Right lobe of liver (tissue), 6 donors: ENCODE results near the gene RAB34. TPM values are rescaled to one million over a fixed set of nuclear protein-coding genes. Genes with fewer than 3 reads are reported as not detected.
"Not testable (repeated sequence)": the region's sequence is repeated elsewhere in the genome, so short reads cannot be mapped to it uniquely, and the experiment has no call there.

Experiments used
- ATAC-seq, 4 donors: fragments of 200-7000 bp; cut with Tn5 transposase; one replicate each; pipeline ENCODE4 v1.9.1; 2020; ENCODE audit warnings: mild to moderate bottlenecking in 4 of 4, moderate library complexity in 4 of 4
- DNase-seq, 3 donors: peaks; one replicate each; pipeline ENCODE4 v3.0.0-alpha.2; 2020
- H3K27ac ChIP-seq, 3 donors: fragments of 200-600 bp; one replicate each; pipeline ENCODE4 v1.8.0; 2022
- H3K27me3 ChIP-seq, 2 donors: fragments of 200-600 bp; one replicate each; pipeline ENCODE4 v1.8.0; 2022
- H3K36me3 ChIP-seq, 4 donors: fragments of 200-600 bp; sonication (generic) in 1 of 4; one replicate each; pipeline versions ENCODE4 v1.5.1 to v1.8.0; 2017 to 2022; ENCODE audit warnings: control low read depth in 1 of 4
- H3K4me1 ChIP-seq, 4 donors: fragments of 200-600 bp; sonication (generic) in 1 of 4; one replicate each; pipeline versions ENCODE4 v1.5.1 to v1.8.0; 2017 to 2022; ENCODE audit warnings: control low read depth in 1 of 4
- H3K4me3 ChIP-seq, 3 donors: fragments of 200-600 bp; one replicate each; pipeline ENCODE4 v1.8.0; 2022
- H3K9me3 ChIP-seq, 4 donors: fragments of 200-600 bp; sonication (generic) in 1 of 4; one replicate each; pipeline versions ENCODE4 v1.5.1 to v1.8.0; 2017 to 2022; ENCODE audit warnings: control low read depth in 1 of 4
- CTCF ChIP-seq, 4 donors: fragments of 200-600 bp in 3 of 4; fragments of 450-650 bp in 1 of 4; IDR thresholded peaks; one replicate each; pipeline versions ENCODE4 v1.5.1 to v1.8.0; 2016 to 2022; ENCODE audit warnings: antibody characterized with exemption in 4 of 4, mild to moderate bottlenecking in 2 of 4
- POLR2A ChIP-seq: fragments of 450-650 bp; IDR thresholded peaks from one replicate; pipeline ENCODE4 v1.6.1; 2017; ENCODE audit warnings: antibody characterized with exemption, mild to moderate bottlenecking
- WGBS: methylation state at CpG from one replicate; pipeline ENCODE4 v1.1.6; 2018; ENCODE audit warnings: low coverage, low lambda C conversion rate; ENCODE audit not compliant: insufficient coverage; ENCODE audit errors: missing lambda C conversion rate; 5-methylcytosine and 5-hydroxymethylcytosine counted together
- intact Hi-C, 2 donors: fragments of 100-400 bp; cut with DNase I; formaldehyde crosslinking; loops; one replicate each; pipeline versions ENCODE4 v1.11.2 to v1.14.1; 2022
- total RNA-seq, 6 experiments: library from RNA; depleted of rRNA in 2 of 6; stranded (reverse); fragments of >200 nt in 2 of 6; fragmentation: NEBNext Ultra II Directional in 3 of 6; extraction: Animal tissue kit (Norgen Biotek cat#: 25700) in 3 of 6; gene quantifications; one replicate each; pipeline versions ENCODE4 v1.1.0 to v1.2.4, GENCODE V29; 2016 to 2023
- donor health status: DM: no; HTN: yes; CAD: no.
- donor health status: DM: no; HTN: no; CAD: no.
- donor health status: DM: no; HTN: no; CAD: no.
- donor health status: DM: no; HTN: yes; CAD: no.
- donor health status: DM: no; HTN: yes; CAD: no.

Gene RAB34
- total RNA-seq, 6 experiments from 2014 or later: 2.5 to 12.5 (median 4.7) TPM

DNA sequence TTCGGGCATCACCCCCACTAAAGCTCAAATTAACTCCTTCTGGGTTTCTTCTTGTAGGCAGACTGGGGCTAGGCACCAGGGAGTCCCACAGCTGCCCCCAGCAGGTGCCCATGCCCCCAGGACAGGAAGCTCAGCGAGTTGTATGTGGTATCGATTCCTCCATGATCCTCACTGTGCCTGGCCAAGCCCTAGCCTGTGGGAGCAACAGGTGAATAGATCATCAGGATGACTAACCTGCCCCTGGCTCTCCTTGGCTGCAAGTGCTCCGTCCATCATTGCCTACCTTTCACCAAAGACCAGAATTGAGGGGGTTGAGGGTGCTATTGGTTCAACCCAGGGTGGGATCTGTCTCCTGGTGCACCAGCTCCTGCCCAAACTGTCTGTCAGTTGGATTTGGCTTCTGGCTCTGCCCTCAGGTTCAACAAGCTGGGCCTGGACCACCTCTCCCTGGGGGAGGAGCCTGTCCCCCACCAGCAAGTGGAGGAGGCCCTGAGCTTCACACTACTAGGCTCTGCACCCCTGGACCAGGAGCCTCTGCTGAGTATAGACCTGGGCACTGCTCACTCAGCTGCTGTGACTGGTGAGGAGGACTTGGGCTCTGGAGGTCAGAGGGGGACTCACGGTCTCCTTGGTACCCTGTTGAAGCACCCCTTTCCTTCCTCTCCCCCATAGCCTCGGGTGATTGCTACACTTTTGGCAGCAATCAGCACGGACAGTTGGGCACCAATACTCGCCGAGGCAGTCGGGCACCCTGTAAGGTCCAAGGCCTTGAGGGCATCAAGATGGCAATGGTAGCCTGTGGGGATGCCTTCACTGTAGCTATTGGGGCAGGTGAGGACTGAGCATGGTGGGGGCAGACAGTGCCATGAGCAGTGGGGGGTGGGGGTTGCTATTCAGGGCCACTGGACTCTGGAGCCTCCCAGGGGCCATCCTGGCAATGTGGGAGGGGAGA, 23.0 kb upstream of the RAB34 start:
- intact Hi-C loops: no loop called here
- Histone ChIP-seq H3K4me1 (peaks cover 0 to 15% (median 3%) of the 10 kb centered on the region in 4 donors), H3K27ac (no peak overlapping the region), H3K4me3 (no peak overlapping the region), H3K36me3 (no peaks in the 10 kb centered on the region), H3K9me3 (no peaks in the 10 kb centered on the region), H3K27me3 (no peaks in the 10 kb centered on the region)
- DNase-seq (peak in 1 of 3 donors; percentile 39), ATAC-seq (no peak)
- no peak for TF ChIP-seq POLR2A
- no peak for TF ChIP-seq CTCF (IDR thresholded peaks at IDR 0.05)
- WGBS: 80% methylated on average over 3 of the region's 10 CpGs

GRCh38 chr17:28738680-28739384, 21.2 kb upstream of the RAB34 start:
- ATAC-seq (no peak), DNase-seq (no peak)
- WGBS: 76% methylated on average over 7 of the region's 10 CpGs
- Histone ChIP-seq H3K36me3 (no peaks in the 10 kb centered on the region), H3K4me1 (peaks cover 0 to 10% (median 2%) of the 10 kb centered on the region in 4 donors), H3K4me3 (no peak overlapping the region), H3K27me3 (no peaks in the 10 kb centered on the region), H3K27ac (no peak overlapping the region), H3K9me3 (no peaks in the 10 kb centered on the region)
- TF ChIP-seq POLR2A: no peak
- intact Hi-C loops: no loop called here

- Histone ChIP-seq H3K27me3 (no peaks in the 10 kb centered on the region), H3K4me1 (peaks cover 0 to 5% (median under 1%) of the 10 kb centered on the region in 4 donors), H3K9me3 (no peaks in the 10 kb centered on the region), H3K36me3 (no peaks in the 10 kb centered on the region), H3K4me3 (no peak overlapping the region), H3K27ac (no peak overlapping the region)
- DNase-seq (no peak), ATAC-seq (peak in 1 of 4 donors; percentile 26)
- intact Hi-C loops: no loop called here
- 97% methylated on average over 7 of the region's 22 CpGs for WGBS
- no peak for TF ChIP-seq POLR2A
- TF ChIP-seq CTCF (IDR thresholded peaks at IDR 0.05): no peak
These were observed 20.4 kb upstream of the RAB34 start for GRCh38 chr17:28737770-28738679.

DNA sequence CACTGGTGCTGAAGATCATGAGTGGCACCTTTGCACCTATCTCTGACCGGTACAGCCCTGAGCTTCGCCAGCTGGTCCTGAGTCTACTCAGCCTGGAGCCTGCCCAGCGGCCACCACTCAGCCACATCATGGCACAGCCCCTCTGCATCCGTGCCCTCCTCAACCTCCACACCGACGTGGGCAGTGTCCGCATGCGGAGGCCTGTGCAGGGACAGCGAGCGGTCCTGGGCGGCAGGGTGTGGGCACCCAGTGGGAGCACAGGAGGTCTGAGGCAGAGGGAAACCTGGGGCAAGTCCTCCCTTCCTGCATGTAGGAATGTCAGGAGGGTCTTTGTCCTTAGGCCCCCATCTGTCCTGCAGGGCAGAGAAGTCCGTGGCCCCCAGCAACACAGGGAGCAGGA, 19.6 kb upstream of the RAB34 start:
- Histone ChIP-seq H3K36me3 (no peaks in the 10 kb centered on the region), H3K27ac (no peak overlapping the region), H3K9me3 (no peaks in the 10 kb centered on the region), H3K4me1 (no peaks in the 10 kb centered on the region), H3K4me3 (no peak overlapping the region), H3K27me3 (no peaks in the 10 kb centered on the region)
- no peak for DNase-seq
- intact Hi-C loops: no loop called here
- TF ChIP-seq POLR2A (no peak), CTCF (IDR thresholded peaks at IDR 0.05) (no peak)
- peak in 1 of 4 donors; percentile 22 for ATAC-seq
- no CpG with 5 or more reads among the region's 12 CpGs for WGBS

GRCh38 chr17:28735913-28736769, 18.5 kb upstream of the RAB34 start:
- intact Hi-C loops, H3K4me1 ChIP-seq, H3K27me3 ChIP-seq, DNase-seq, H3K9me3 ChIP-seq, H3K36me3 ChIP-seq, H3K4me3 ChIP-seq, H3K27ac ChIP-seq, ATAC-seq: not testable (repeated sequence)
- WGBS: 93% methylated on average over 4 of the region's 8 CpGs
